T1000 (cell line): ENCODE measurements around the gene TST.
"Not testable (repeated sequence)": the region's sequence is repeated elsewhere in the genome, so short reads cannot be mapped to it uniquely, and the experiment has no call there.

Experiments used
- DNase-seq: peaks from one replicate; lab custom pipeline; 2025; ENCODE audit warnings: mixed read lengths; lab: John Stamatoyannopoulos, UW

The TST gene

GRCh38 chr22:37014415-37014806 is 4.8 kb downstream of the TST start:
- no peak for DNase-seq

- DNase-seq: no peak
These were observed 6.3 kb downstream of the TST start for GRCh38 chr22:37012956-37013355.

GRCh38 chr22:37012262-37012904 is 6.9 kb downstream of the TST start:
- DNase-seq: no peak

- DNase-seq: no peak
These were observed 7.8 kb downstream of the TST start for GRCh38 chr22:37011472-37011871.

GRCh38 chr22:37010976-37011375 is 8.3 kb downstream of the TST start:
- no peak for DNase-seq

- no peak for DNase-seq
These were observed 9.1 kb downstream of the TST start for GRCh38 chr22:37010174-37010573.

GRCh38 chr22:37009490-37009889 is 9.8 kb downstream of the TST start:
- no peak for DNase-seq

- no peak for DNase-seq
These were observed 10.9 kb downstream of the TST start for GRCh38 chr22:37008365-37008764.

GRCh38 chr22:37007651-37008050 is 11.6 kb downstream of the TST start:
- DNase-seq: no peak

- DNase-seq: no peak
These were observed 16.6 kb downstream of the TST start for GRCh38 chr22:37002633-37003032.

- DNase-seq: no peak
These were observed 17.4 kb downstream of the TST start for GRCh38 chr22:37001826-37002225.

GRCh38 chr22:37000676-37001534 is 18.3 kb downstream of the TST start:
- DNase-seq: no peak

GRCh38 chr22:36999463-36999862 is 19.8 kb downstream of the TST start:
- no peak for DNase-seq

GRCh38 chr22:36998620-36999351 is 20.5 kb downstream of the TST start:
- DNase-seq: no peak

- DNase-seq: no peak
These were observed 21.5 kb downstream of the TST start for GRCh38 chr22:36997746-36998145.

- no peak for DNase-seq
These were observed 28.0 kb downstream of the TST start for GRCh38 chr22:36991206-36991605.

GRCh38 chr22:36990457-36990856 is 28.8 kb downstream of the TST start:
- no peak for DNase-seq

GRCh38 chr22:36989012-36989411 is 30.2 kb downstream of the TST start:
- DNase-seq: not testable (repeated sequence)

- DNase-seq: no peak
These were observed 31.0 kb downstream of the TST start for GRCh38 chr22:36988075-36988832.

- no peak for DNase-seq
These were observed 32.9 kb downstream of the TST start for GRCh38 chr22:36986242-36986821.

- no peak for DNase-seq
These were observed 33.9 kb downstream of the TST start for GRCh38 chr22:36985211-36985889.
